ENCODE results near the gene GET4. TPM values are rescaled to one million over a fixed set of nuclear protein-coding genes. Genes with fewer than 3 reads are reported as not detected.
A peak's percentile ranks its signal among the peaks of the same experiment; 100 is the strongest.

GET4 gene
- total and polyA plus RNA-seq, 10 of the 15 experiments (the other 5 are each of a cell fraction or from before 2014, with no cell fraction given) = 0.66 to 73.8 (median 34.0) TPM

DNA sequence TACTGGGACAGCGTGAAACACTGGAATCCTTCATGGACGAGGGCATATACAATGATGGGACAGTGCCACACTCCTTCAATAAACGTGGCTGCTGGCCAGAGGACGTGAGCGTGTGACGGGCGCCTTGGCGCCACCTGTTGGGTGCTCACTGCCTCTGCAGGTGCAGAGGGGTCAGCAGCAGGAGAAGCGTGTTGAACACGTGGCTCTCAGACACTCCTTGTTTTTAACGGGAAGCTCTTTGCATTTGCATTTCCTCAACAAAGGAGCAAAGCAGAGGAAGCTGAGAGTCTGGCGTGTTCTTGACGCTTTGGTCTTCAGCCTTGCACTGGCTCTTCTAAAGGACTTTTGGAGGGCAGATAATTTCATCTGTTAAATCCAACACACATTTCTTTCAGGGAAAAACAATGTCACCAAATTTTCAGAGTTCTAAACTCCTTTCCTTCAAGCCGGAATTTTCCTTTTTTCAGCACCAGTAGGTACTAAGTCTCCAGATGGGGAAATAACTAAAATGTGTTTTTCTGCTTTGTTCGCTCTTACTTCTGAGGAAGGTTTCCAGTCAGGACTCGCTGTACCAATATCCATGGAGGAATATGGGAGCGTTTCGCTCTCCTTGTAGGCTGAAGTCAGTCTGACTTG, 2.9 kb upstream of the GET4 start (continued):
- TF ChIP-seq IRF4 (IDR thresholded peaks at IDR 0.05; ENCODE audit: low read depth, low read length) (0 out of 2 replicates have a peak, but pooled peaks have one; percentile 60), KAT2A (conservative IDR thresholded peaks at IDR 0.05; ENCODE audit: control insufficient read depth, low read depth, low read length) (no peak), POU2F2 (IDR thresholded peaks at IDR 0.05; ENCODE audit: borderline replicate concordance, low read depth, low read length) (peak; percentile 67; the same call in 1 of the 3 replicates), IKZF1 (conservative IDR thresholded peaks at IDR 0.05) (peak; percentile 43)
- TF ChIP-seq, protein P1, sequence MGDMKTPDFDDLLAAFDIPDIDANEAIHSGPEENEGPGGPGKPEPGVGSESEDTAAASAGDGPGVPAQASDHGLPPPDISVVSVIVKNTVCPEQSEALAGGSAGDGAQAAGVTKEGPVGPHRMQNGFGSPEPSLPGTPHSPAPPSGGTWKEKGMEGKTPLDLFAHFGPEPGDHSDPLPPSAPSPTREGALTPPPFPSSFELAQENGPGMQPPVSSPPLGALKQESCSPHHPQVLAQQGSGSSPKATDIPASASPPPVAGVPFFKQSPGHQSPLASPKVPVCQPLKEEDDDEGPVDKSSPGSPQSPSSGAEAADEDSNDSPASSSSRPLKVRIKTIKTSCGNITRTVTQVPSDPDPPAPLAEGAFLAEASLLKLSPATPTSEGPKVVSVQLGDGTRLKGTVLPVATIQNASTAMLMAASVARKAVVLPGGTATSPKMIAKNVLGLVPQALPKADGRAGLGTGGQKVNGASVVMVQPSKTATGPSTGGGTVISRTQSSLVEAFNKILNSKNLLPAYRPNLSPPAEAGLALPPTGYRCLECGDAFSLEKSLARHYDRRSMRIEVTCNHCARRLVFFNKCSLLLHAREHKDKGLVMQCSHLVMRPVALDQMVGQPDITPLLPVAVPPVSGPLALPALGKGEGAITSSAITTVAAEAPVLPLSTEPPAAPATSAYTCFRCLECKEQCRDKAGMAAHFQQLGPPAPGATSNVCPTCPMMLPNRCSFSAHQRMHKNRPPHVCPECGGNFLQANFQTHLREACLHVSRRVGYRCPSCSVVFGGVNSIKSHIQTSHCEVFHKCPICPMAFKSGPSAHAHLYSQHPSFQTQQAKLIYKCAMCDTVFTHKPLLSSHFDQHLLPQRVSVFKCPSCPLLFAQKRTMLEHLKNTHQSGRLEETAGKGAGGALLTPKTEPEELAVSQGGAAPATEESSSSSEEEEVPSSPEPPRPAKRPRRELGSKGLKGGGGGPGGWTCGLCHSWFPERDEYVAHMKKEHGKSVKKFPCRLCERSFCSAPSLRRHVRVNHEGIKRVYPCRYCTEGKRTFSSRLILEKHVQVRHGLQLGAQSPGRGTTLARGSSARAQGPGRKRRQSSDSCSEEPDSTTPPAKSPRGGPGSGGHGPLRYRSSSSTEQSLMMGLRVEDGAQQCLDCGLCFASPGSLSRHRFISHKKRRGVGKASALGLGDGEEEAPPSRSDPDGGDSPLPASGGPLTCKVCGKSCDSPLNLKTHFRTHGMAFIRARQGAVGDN (IDR thresholded peaks at IDR 0.05) = peak; percentile 49; the same call in 1 of the 2 replicates
- TF ChIP-seq, protein P2, sequence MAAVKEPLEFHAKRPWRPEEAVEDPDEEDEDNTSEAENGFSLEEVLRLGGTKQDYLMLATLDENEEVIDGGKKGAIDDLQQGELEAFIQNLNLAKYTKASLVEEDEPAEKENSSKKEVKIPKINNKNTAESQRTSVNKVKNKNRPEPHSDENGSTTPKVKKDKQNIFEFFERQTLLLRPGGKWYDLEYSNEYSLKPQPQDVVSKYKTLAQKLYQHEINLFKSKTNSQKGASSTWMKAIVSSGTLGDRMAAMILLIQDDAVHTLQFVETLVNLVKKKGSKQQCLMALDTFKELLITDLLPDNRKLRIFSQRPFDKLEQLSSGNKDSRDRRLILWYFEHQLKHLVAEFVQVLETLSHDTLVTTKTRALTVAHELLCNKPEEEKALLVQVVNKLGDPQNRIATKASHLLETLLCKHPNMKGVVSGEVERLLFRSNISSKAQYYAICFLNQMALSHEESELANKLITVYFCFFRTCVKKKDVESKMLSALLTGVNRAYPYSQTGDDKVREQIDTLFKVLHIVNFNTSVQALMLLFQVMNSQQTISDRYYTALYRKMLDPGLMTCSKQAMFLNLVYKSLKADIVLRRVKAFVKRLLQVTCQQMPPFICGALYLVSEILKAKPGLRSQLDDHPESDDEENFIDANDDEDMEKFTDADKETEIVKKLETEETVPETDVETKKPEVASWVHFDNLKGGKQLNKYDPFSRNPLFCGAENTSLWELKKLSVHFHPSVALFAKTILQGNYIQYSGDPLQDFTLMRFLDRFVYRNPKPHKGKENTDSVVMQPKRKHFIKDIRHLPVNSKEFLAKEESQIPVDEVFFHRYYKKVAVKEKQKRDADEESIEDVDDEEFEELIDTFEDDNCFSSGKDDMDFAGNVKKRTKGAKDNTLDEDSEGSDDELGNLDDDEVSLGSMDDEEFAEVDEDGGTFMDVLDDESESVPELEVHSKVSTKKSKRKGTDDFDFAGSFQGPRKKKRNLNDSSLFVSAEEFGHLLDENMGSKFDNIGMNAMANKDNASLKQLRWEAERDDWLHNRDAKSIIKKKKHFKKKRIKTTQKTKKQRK (IDR thresholded peaks at IDR 0.05; ENCODE audit: low read depth, low read length) = no peak
